Large intestine (tissue), 3 donors: ENCODE results near the gene SETD1A. TPM values are rescaled to one million over a fixed set of nuclear protein-coding genes. Genes with fewer than 3 reads are reported as not detected.
"Not testable (repeated sequence)": the region's sequence is repeated elsewhere in the genome, so short reads cannot be mapped to it uniquely, and the experiment has no call there.

Experiments used
- DNase-seq, 2 donors: peaks; one replicate each; pipeline versions ENCODE4 v3.0.0 to v3.0.0-alpha.2; 2013
- H3K27ac ChIP-seq: one replicate; pipeline ENCODE4 v1.5.1; 2013; ENCODE audit warnings: low read length
- H3K27me3 ChIP-seq: 2 replicates; pipeline ENCODE4 v1.6.1; 2013; ENCODE audit warnings: low read length; ENCODE audit not compliant: control insufficient read depth, insufficient read depth
- H3K36me3 ChIP-seq: 2 replicates; pipeline ENCODE4 v1.6.1; 2013; ENCODE audit warnings: low read length; ENCODE audit not compliant: control insufficient read depth, insufficient read depth
- H3K4me1 ChIP-seq: one replicate; pipeline ENCODE4 v1.6.1; 2013; ENCODE audit warnings: low read length; ENCODE audit not compliant: control insufficient read depth, insufficient read depth
- H3K4me3 ChIP-seq: one replicate; pipeline ENCODE4 v1.5.1; 2013; ENCODE audit warnings: low read length
- H3K9me3 ChIP-seq: one replicate; pipeline ENCODE4 v1.6.1; 2013; ENCODE audit warnings: mild to moderate bottlenecking, low read depth, low read length, moderate library complexity; ENCODE audit not compliant: control insufficient read depth
- WGBS: methylation state at CpG from one replicate; pipeline ENCODE4 v1.1.5; 2013; ENCODE audit warnings: low lambda C conversion rate; ENCODE audit not compliant: insufficient coverage; 5-methylcytosine and 5-hydroxymethylcytosine counted together
- polyA plus RNA-seq: library from polyadenylated mRNA; unstranded; fragments of 120-200 nt; gene quantifications from one replicate; pipeline ENCODE4 v1.2.1, GENCODE V29; 2013

The SETD1A gene
- polyA plus RNA-seq, 1 donor: 12.3 TPM

- no peak overlapping the region for H3K4me3 ChIP-seq
- H3K27me3 ChIP-seq: peaks cover 61% of the 10 kb centered on the region
- no peaks in the 10 kb centered on the region for H3K4me1 ChIP-seq
- no peaks in the 10 kb centered on the region for H3K36me3 ChIP-seq
- no CpG with 5 or more reads among the region's 6 CpGs for WGBS
- no peak for DNase-seq
- H3K9me3 ChIP-seq: no peaks in the 10 kb centered on the region
- H3K27ac ChIP-seq: no peak overlapping the region
Measured at GRCh38 chr16:31008149-31008548, 50.6 kb downstream of the SETD1A start.

DNA sequence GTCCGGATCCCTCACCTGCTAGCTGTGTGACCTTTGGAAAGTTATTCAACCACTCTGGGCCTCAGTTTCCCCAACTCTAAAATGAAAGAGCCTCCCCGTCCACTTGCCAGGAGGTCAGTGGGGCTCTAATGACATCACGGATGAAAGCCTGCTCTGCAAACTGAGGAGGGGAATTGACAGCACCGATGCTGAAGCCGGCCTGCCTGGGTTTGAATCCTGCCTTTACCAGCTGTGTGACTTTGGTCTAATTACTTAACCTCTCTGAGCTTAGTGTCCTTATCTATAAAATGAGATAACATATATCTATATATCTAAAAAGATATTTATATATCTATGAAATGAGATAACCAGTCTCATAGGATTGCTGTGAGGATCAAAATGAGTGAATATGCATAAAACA lies 51.0 kb downstream of the SETD1A start:
- Histone ChIP-seq H3K36me3 (no peaks in the 10 kb centered on the region), H3K4me1 (no peaks in the 10 kb centered on the region), H3K4me3 (no peak overlapping the region), H3K9me3 (no peaks in the 10 kb centered on the region), H3K27me3 (peaks cover 61% of the 10 kb centered on the region), H3K27ac (no peak overlapping the region)
- no peak for DNase-seq
- WGBS: no CpG with 5 or more reads among the region's 5 CpGs

DNA sequence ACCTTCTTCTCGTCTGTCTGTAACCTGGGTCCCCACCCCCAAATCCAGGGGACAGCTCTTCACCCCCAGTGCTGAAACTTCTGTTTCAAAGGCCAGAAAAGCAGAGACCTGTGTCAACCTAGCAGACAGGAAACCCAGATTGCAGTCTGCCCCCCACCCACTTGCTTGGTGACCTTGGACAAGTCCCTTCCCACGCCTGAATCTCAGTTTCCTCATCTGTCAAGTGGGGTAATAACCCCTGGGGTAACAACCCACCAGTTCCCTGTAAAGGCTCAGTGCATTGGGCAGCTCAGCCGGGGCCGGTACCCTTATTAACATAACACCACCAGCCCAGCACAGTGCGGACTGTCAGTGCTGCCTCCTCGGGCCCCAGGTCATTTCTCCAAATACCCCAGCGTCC lies 51.6 kb downstream of the SETD1A start:
- H3K27me3 ChIP-seq: peaks cover 61% of the 10 kb centered on the region
- no peak overlapping the region for H3K4me3 ChIP-seq
- H3K36me3 ChIP-seq: no peaks in the 10 kb centered on the region
- no peaks in the 10 kb centered on the region for H3K9me3 ChIP-seq
- DNase-seq: no peak
- WGBS: no CpG with 5 or more reads among the region's 7 CpGs
- no peak overlapping the region for H3K27ac ChIP-seq
- no peaks in the 10 kb centered on the region for H3K4me1 ChIP-seq

GRCh38 chr16:31009894-31010584 lies 52.5 kb downstream of the SETD1A start:
- no peak for DNase-seq
- peaks cover 61% of the 10 kb centered on the region for H3K27me3 ChIP-seq
- H3K4me1 ChIP-seq: no peaks in the 10 kb centered on the region
- H3K4me3 ChIP-seq: peak overlapping the region; percentile 0
- H3K36me3 ChIP-seq: no peaks in the 10 kb centered on the region
- WGBS: no CpG with 5 or more reads among the region's 36 CpGs
- no peaks in the 10 kb centered on the region for H3K9me3 ChIP-seq
- H3K27ac ChIP-seq: no peak overlapping the region

DNA sequence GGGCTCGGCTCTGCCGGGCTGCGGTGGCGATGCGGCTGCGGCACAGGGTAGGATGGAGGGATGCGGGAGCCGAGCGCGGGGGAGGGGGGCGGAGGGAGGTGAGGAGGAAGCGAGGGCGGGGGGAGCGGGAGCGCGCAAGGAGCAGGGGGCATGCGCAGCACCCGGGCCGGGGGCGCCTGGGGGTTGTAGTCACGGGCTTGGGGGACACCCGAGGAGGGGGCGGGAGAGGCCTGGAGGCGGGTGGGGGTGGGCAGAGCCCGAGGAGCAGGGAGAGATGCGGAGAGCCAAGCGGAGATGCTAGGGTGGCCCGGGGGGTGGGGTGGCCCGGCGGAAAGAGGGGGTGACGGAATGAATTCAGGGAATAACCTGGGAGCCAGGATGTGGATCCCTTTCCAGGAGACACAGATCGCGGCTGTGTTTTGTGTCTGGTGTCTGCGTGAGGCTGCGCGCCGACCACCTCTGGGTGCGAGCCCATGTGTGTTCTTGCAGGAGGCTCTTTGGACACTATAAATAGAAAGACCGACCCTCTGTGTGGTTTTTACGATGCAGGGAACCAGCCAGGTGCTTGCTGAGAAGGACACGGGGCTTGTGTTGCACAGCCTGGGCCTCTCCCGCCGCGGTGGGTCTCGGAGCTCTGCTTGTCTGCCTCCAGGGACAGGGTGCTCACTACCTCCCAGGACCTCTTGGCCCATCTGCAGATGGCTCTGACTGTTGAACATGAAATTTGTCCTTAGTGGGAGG lies 53.2 kb downstream of the SETD1A start, which contains the start of gene STX1B:
TSS of gene STX1B (minus strand) at position 54 of the 741 bp plus-strand sequence. CDS start 242 bp downstream, outside the sequence.
- no peak for DNase-seq
- no CpG with 5 or more reads among the region's 45 CpGs for WGBS
- no peaks in the 10 kb centered on the region for H3K4me1 ChIP-seq
- H3K4me3 ChIP-seq: peak within 1 kb of the TSS; percentile 0
- no peaks in the 10 kb centered on the region for H3K36me3 ChIP-seq
- H3K9me3 ChIP-seq: no peaks in the 10 kb centered on the region
- H3K27ac ChIP-seq: no peak within 1 kb of the TSS
- peaks cover 59% of the 10 kb centered on the region for H3K27me3 ChIP-seq

- H3K9me3 ChIP-seq, H3K27ac ChIP-seq, H3K4me3 ChIP-seq, H3K4me1 ChIP-seq, H3K36me3 ChIP-seq, DNase-seq: not testable (repeated sequence)
- peaks cover 50% of the 10 kb centered on the region for H3K27me3 ChIP-seq
- WGBS: no CpG with 5 or more reads among the region's 7 CpGs
Measured at GRCh38 chr16:31011815-31012214, 54.3 kb downstream of the SETD1A start.

DNA sequence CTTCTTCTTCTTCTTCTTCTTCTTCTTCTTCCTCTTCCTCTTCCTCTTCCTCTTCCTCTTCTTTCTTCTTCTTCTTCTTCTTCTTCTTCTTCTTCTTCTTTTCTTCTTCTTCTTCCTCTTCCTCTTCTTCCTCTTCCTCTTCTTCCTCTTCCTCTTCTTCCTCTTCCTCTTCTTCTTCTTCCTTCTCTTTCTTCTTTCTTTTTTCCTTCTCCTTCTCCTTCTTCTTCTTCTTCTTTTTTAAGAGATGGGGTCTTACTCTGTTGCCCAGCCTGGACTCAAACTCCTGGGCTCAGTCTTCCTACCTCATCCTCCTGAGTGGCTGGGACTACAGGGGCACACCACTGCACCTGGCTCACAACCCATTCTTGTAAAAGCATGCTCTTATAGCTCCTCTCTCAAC lies 55.7 kb downstream of the SETD1A start:
- H3K4me1 ChIP-seq, DNase-seq, H3K36me3 ChIP-seq, H3K4me3 ChIP-seq, H3K27ac ChIP-seq, H3K9me3 ChIP-seq: not testable (repeated sequence)
- H3K27me3 ChIP-seq: peaks cover 35% of the 10 kb centered on the region

DNA sequence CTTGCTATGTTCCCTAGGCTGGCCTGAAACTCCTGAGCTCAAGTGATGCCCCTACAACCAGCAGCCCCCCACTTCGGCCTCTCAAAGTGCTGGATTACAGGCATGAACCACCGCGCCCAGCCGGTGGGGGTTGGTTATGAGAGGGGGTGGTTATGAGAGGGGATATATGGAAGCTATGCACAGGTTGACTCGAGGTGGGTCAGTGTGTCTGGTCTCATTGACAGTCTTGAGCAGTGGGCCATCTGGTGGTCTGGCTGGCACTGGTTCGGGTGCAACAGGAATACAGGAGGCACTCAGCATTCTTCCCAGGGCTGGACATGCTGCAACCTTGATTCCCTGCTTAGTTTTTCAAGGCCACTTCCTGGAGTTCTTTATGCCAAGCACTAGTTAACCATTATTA lies 58.5 kb downstream of the SETD1A start:
- DNase-seq: peak in 1 of 2 donors; percentile 25
- H3K4me3 ChIP-seq: no peak overlapping the region
- H3K27ac ChIP-seq: no peak overlapping the region
- H3K36me3 ChIP-seq: no peaks in the 10 kb centered on the region
- no peaks in the 10 kb centered on the region for H3K9me3 ChIP-seq
- peaks cover 5% of the 10 kb centered on the region for H3K4me1 ChIP-seq
- H3K27me3 ChIP-seq: peaks cover 15% of the 10 kb centered on the region
- no CpG with 5 or more reads among the region's 6 CpGs for WGBS

DNA sequence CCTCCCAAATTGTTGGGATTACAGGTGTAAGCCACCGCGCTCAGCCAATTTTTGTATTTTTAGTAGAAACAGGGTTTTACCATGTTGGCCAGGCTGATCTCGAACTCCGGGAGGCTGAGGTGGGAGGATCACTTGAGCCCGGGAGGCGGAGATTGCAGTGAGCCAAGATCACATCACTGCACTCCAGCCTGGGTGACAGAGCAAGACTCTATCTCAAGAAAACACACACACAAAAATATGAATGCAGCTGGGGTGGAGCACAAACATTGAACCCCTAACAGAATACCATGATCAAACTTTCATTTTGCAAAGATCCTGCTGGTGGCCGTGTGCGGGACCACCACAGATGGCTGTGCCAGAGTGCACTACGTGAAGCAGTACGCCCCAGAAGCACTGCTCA lies 60.2 kb downstream of the SETD1A start:
- not testable (repeated sequence) for H3K36me3 ChIP-seq, H3K27ac ChIP-seq, H3K9me3 ChIP-seq, H3K4me3 ChIP-seq, H3K27me3 ChIP-seq, DNase-seq, H3K4me1 ChIP-seq
- no CpG with 5 or more reads among the region's 10 CpGs for WGBS

DNA sequence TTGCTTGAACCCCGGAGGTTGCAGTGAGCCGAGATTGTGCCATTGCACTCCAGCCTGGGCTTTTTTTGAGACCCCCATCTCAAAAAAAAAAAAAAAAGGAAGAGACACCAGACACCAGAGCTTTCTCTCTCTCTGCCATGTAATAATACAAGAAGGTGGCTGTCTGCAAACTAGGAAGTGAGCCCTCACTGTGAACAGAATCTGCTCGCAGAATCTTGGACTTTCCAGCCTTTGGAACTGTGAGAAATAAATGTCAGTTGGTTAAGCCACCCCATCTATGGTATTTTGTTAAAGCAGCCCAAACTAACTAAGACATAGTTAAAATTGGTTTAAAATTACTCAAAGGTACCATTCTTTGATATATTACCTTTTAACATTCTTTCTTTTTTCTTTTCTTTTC lies 63.0 kb downstream of the SETD1A start:
- H3K27ac ChIP-seq: no peak overlapping the region
- H3K27me3 ChIP-seq: no peaks in the 10 kb centered on the region
- no peaks in the 10 kb centered on the region for H3K9me3 ChIP-seq
- no peak for DNase-seq
- peaks cover 8% of the 10 kb centered on the region for H3K4me1 ChIP-seq
- H3K36me3 ChIP-seq: no peaks in the 10 kb centered on the region
- 86% methylated on average over 1 of the region's 3 CpGs for WGBS
- H3K4me3 ChIP-seq: no peak overlapping the region
